CD14-positive monocyte (primary cell): ENCODE data around the gene PLXNA4. TPM values are rescaled to one million over a fixed set of nuclear protein-coding genes. Genes with fewer than 3 reads are reported as not detected.

ENCODE experiments used
- DNase-seq, 3 donors: peaks; one replicate each; pipeline ENCODE4 v3.0.0-alpha.2; 2011 to 2022
- H2AFZ ChIP-seq: 2 replicates; pipeline ENCODE4 v1.6.0; 2012; ENCODE audit warnings: mild to moderate bottlenecking, low read depth, low read length, inconsistent platforms; ENCODE audit not compliant: insufficient read depth, poor library complexity, severe bottlenecking
- H3K27ac ChIP-seq, 2 donors: 1 replicate in 1 of 2; 2 replicates in 1 of 2; pipeline ENCODE4 v1.5.1; 2012 to 2013; ENCODE audit warnings: low read length in 2 of 2, control low read depth in 1 of 2, inconsistent platforms in 1 of 2, low read depth in 1 of 2, mild to moderate bottlenecking in 1 of 2
- H3K27me3 ChIP-seq, 2 donors: one replicate each; pipeline versions ENCODE4 v1.6.0 to v1.6.1; 2011 to 2013; ENCODE audit warnings: low read length in 2 of 2; ENCODE audit not compliant: control insufficient read depth in 2 of 2, insufficient read depth in 2 of 2
- H3K36me3 ChIP-seq, 2 donors: replicated peaks in 1 of 2; 1 replicate in 1 of 2; 2 replicates in 1 of 2; pipeline versions ENCODE4 v1.5.1 to v1.6.1; 2012 to 2013; ENCODE audit warnings: low read length in 2 of 2, control low read depth in 1 of 2, inconsistent platforms in 1 of 2, mild to moderate bottlenecking in 1 of 2; ENCODE audit not compliant: insufficient read depth in 2 of 2, control insufficient read depth in 1 of 2
- H3K4me1 ChIP-seq, 2 donors: 1 replicate in 1 of 2; 2 replicates in 1 of 2; pipeline versions ENCODE4 v1.5.1 to v1.6.1; 2012 to 2013; ENCODE audit warnings: low read length in 2 of 2, control low read depth in 1 of 2, inconsistent platforms in 1 of 2, mild to moderate bottlenecking in 1 of 2, moderate library complexity in 1 of 2; ENCODE audit not compliant: insufficient read depth in 2 of 2, control insufficient read depth in 1 of 2
- H3K4me2 ChIP-seq: replicated peaks from 2 replicates; pipeline ENCODE3; 2012; ENCODE audit warnings: low read length, moderate library complexity, mild to moderate bottlenecking; ENCODE audit not compliant: poor library complexity, severe bottlenecking; ENCODE audit errors: extremely low read depth
- H3K4me3 ChIP-seq, 3 experiments: fragments of 200-600 bp in 1 of 3; sonication (generic) in 1 of 3; replicated peaks in 1 of 3; 1 replicate in 2 of 3; 2 replicates in 1 of 3; pipeline ENCODE4 v1.5.1; 2011 to 2013; ENCODE audit warnings: low read length in 3 of 3, mild to moderate bottlenecking in 3 of 3, control low read depth in 2 of 3, low read depth in 2 of 3, inconsistent platforms in 1 of 3, moderate library complexity in 1 of 3
- H3K79me2 ChIP-seq: 2 replicates; pipeline ENCODE4 v1.6.0; 2012; ENCODE audit warnings: mild to moderate bottlenecking, control low read depth, inconsistent platforms, low read length, moderate library complexity; ENCODE audit not compliant: insufficient read depth
- H3K9ac ChIP-seq: 2 replicates; pipeline ENCODE4 v1.6.0; 2017; ENCODE audit warnings: low read length, mild to moderate bottlenecking; ENCODE audit not compliant: insufficient read depth, poor library complexity, severe bottlenecking
- H3K9me3 ChIP-seq, 2 donors: replicated peaks in 1 of 2; 1 replicate in 1 of 2; 2 replicates in 1 of 2; pipeline versions ENCODE4 v1.5.1 to v1.6.1; 2012 to 2013; ENCODE audit warnings: low read length in 2 of 2, control low read depth in 1 of 2; ENCODE audit not compliant: control insufficient read depth in 1 of 2, insufficient read depth in 1 of 2
- H4K20me1 ChIP-seq: 2 replicates; pipeline ENCODE4 v1.6.0; 2012; ENCODE audit warnings: mild to moderate bottlenecking, low read length, control low read depth, moderate library complexity; ENCODE audit not compliant: insufficient read depth
- H3K27ac Mint-ChIP-seq, 7 donors: one replicate each; pipeline ENCODE4 v1.8.0; 2020; ENCODE audit warnings: mild to moderate bottlenecking in 7 of 7, mixed read lengths in 7 of 7, moderate library complexity in 6 of 7, inconsistent platforms in 2 of 7
- H3K27me3 Mint-ChIP-seq, 3 donors: one replicate each; pipeline ENCODE4 v1.8.0; 2021 to 2022; ENCODE audit warnings: low read depth in 3 of 3, mild to moderate bottlenecking in 3 of 3, mixed read lengths in 3 of 3, moderate library complexity in 3 of 3, inconsistent platforms in 1 of 3
- H3K36me3 Mint-ChIP-seq, 2 donors: one replicate each; pipeline ENCODE4 v1.8.0; 2020; ENCODE audit warnings: mixed read lengths in 2 of 2, inconsistent platforms in 1 of 2, mild to moderate bottlenecking in 1 of 2
- H3K4me1 Mint-ChIP-seq: one replicate; pipeline ENCODE4 v1.8.0; 2020; ENCODE audit warnings: mild to moderate bottlenecking, mixed read lengths
- H3K4me3 Mint-ChIP-seq, 2 donors: one replicate each; pipeline ENCODE4 v1.8.0; 2020; ENCODE audit warnings: mild to moderate bottlenecking in 2 of 2, mixed read lengths in 2 of 2, moderate library complexity in 1 of 2
- H3K9me3 Mint-ChIP-seq, 7 donors: one replicate each; pipeline ENCODE4 v1.8.0; 2020 to 2022; ENCODE audit warnings: mixed read lengths in 7 of 7, mild to moderate bottlenecking in 6 of 7, moderate library complexity in 6 of 7, inconsistent platforms in 2 of 7
- WGBS: methylation state at CpG from one replicate; pipeline ENCODE4 v1.1.5; 2013; ENCODE audit warnings: missing lambda C conversion rate; ENCODE audit not compliant: insufficient coverage; 5-methylcytosine and 5-hydroxymethylcytosine counted together
- intact Hi-C, 2 donors: fragments of 100-400 bp; cut with micrococcal nuclease; formaldehyde crosslinking; loops; one replicate each; pipeline versions ENCODE4 v1.15.0 to v1.15.1; 2023
- polyA plus RNA-seq, 3 donors: library from polyadenylated mRNA; depleted of rRNA in 1 of 3; unstranded in 2 of 3; stranded (reverse) in 1 of 3; fragments of 300-500 nt in 2 of 3; fragments of >200 nt in 1 of 3; fragmentation: Illumina TruSeq in 2 of 3; gene quantifications; 1 replicate in 2 of 3; 2 replicates in 1 of 3; pipeline ENCODE4 v1.2.3, GENCODE V29; 2012 to 2021
- TF ChIP-seq, protein P1 (sequence below): fragments of 200-600 bp; IDR thresholded peaks from one replicate; pipeline ENCODE4 v1.8.0; 2022; ENCODE audit warnings: antibody characterized with exemption, mild to moderate bottlenecking

PLXNA4 gene
- polyA plus RNA-seq, 3 donors, result not detected

DNA sequence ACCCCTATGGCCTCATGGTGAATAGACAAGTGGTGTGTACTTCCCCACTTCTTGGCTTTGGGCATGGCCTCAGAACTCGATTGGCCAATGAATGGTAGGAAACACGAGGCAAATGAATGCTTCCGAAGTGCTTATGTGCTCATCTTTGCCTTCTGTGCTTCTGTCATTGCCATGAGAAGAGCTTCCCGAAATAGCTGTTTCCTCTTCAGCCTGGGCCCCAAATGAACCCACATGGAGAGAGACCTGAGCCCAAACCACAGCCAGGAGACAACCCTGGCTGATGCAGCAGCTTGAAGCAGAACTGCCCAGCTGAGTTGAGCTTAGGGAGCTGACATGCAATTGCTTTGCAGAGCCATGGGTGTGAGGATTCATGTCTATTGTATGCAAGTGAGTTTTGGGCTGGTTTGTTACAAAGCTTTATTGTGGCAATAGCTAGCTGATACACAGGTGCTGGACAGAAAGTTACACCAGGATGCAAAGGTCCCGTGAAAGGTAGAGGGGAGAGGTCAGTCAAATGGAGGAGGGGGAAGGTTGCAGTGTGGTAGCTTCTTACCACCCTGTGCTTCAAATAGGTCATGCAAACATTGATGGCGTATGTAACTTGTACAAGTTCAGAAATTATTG lies 328.2 kb downstream of the PLXNA4 start:
- Mint-ChIP-seq H3K27me3 (peaks cover 1 to 11% (median 2%) of the 10 kb centered on the region in 3 donors), H3K27ac (no peak overlapping the region), H3K9me3 (peaks cover 0 to 5% (median 2%) of the 10 kb centered on the region in 7 donors), H3K4me3 (no peak overlapping the region), H3K4me1 (no peaks in the 10 kb centered on the region), H3K36me3 (no peaks in the 10 kb centered on the region)
- TF ChIP-seq, protein P1, sequence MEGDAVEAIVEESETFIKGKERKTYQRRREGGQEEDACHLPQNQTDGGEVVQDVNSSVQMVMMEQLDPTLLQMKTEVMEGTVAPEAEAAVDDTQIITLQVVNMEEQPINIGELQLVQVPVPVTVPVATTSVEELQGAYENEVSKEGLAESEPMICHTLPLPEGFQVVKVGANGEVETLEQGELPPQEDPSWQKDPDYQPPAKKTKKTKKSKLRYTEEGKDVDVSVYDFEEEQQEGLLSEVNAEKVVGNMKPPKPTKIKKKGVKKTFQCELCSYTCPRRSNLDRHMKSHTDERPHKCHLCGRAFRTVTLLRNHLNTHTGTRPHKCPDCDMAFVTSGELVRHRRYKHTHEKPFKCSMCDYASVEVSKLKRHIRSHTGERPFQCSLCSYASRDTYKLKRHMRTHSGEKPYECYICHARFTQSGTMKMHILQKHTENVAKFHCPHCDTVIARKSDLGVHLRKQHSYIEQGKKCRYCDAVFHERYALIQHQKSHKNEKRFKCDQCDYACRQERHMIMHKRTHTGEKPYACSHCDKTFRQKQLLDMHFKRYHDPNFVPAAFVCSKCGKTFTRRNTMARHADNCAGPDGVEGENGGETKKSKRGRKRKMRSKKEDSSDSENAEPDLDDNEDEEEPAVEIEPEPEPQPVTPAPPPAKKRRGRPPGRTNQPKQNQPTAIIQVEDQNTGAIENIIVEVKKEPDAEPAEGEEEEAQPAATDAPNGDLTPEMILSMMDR, result no peak
- Histone ChIP-seq H3K4me1 (no peaks in the 10 kb centered on the region), H3K79me2 (no peaks in the 10 kb centered on the region), H4K20me1 (no peaks in the 10 kb centered on the region), H3K4me3 (no peak overlapping the region), H3K27ac (no peak overlapping the region), H2AFZ (no peak overlapping the region), H3K4me2 (no peak overlapping the region), H3K9me3 (peaks cover 0 to 3% of the 10 kb centered on the region in 2 donors), H3K36me3 (no peaks in the 10 kb centered on the region), H3K9ac (no peak overlapping the region), H3K27me3 (peaks cover 0 to 2% of the 10 kb centered on the region in 2 donors)
- no peak for DNase-seq
- WGBS, result 71% methylated on average over 6 of the region's 6 CpGs
- intact Hi-C loops, result no loop called here

DNA sequence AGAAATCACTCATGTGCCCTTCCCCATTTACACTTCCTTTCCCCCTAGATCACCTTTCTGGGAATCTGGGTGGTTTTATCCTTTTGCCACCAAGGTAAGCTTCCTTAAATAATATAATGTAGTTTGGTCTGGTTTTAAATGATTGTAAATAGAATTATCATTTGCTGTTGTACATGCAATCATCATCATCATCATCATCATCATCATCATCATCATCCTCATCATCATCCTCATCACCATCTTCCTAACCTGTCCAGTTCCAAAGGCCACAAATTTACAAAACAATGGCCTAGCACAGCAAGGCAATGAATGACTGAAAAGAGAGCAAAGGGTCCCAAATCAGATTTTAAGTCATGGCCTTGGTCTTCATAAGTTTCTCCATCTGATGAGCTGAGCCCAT lies 329.7 kb downstream of the PLXNA4 start:
- Mint-ChIP-seq H3K27me3 (peaks cover 1 to 10% (median 2%) of the 10 kb centered on the region in 3 donors), H3K9me3 (peaks cover 0 to 5% (median 2%) of the 10 kb centered on the region in 7 donors), H3K4me1 (no peaks in the 10 kb centered on the region), H3K36me3 (no peaks in the 10 kb centered on the region), H3K27ac (no peak overlapping the region), H3K4me3 (no peak overlapping the region)
- Histone ChIP-seq H3K36me3 (no peaks in the 10 kb centered on the region), H4K20me1 (no peaks in the 10 kb centered on the region), H3K9me3 (peaks cover 0 to 3% of the 10 kb centered on the region in 2 donors), H3K9ac (no peak overlapping the region), H3K4me1 (no peaks in the 10 kb centered on the region), H3K27me3 (peaks cover 0 to 2% of the 10 kb centered on the region in 2 donors), H3K27ac (no peak overlapping the region), H3K4me2 (no peak overlapping the region), H3K79me2 (no peaks in the 10 kb centered on the region), H3K4me3 (no peak overlapping the region), H2AFZ (no peak overlapping the region)
- TF ChIP-seq, protein P1, result no peak
- no peak for DNase-seq
- intact Hi-C loops, result no loop called here
